ENCODE results near the gene BAG1.

Gene BAG1

DNA sequence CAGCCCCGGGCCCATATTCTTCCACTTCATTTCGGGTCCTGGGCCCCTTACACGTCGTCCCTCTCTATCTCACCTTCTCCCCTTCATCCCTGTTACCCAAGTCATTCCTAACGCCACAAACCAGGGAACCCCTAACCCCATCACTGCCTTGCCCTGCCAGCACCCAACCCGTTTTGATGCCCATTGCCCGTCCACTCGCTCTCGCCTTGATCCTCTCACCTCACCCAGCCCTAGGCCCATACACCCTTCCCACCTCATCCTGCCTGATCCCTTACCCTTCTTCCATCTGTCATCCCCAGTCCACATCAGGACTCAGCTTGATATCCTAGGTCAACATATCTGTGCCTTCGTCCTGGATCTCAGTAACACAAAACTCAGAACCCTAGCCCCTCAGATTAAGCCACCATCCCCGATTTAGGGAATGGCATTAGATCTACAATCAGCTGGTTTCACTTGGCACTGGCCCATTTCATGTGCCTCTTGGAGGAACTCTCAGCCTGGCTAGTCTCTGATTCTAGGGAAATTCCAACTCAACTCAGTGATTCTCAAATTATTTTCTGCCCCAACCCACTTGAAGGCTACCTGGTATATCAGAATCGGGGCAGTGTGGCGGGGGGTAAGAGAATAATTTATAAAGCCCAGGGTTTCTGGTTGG, 830 bp upstream of the BAG1 start:
- H3K27me3 Mint-ChIP-seq (ENCODE audit: low read depth), result no peaks in the 10 kb centered on the region
- peak overlapping the region; percentile 97 for H3K4me3 Mint-ChIP-seq
- DNase-seq (ENCODE audit: low spot score), result no peak
- H3K4me1 Mint-ChIP-seq (ENCODE audit: low read depth), result peaks cover 37% of the 10 kb centered on the region
- H3K27ac Mint-ChIP-seq, result peak overlapping the region; percentile 97
- no peaks in the 10 kb centered on the region for H3K9me3 Mint-ChIP-seq
- peaks cover 55% of the 10 kb centered on the region for H3K36me3 Mint-ChIP-seq (ENCODE audit: low read depth)

DNA sequence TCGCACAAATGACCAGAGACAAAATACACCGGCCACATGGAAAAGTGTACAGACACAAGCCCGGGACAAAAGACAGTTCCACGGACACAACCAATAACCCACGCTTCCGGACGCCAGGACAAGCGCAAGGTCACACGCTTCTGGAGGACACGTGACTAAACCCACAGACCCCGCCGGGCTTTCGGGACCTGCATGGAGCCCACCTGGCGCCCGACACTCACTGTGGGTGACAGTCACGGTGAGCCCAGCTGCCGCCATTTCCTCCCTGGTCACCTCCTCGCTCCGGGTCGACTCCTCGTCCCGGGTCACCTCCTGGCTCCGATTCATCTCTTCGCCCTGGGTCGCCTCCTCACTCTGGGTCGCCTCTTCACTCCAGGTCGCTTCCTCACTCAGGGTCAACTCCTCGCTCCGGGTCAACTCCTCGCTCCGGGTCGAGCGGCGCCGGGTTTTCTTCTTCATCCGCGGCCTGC, 470 bp downstream of the BAG1 start:
- DNase-seq (ENCODE audit: low spot score), result peak; percentile 35
- Mint-ChIP-seq H3K9me3 (no peaks in the 10 kb centered on the region), H3K27ac (peak overlapping the region; percentile 91)

GRCh38 chr9:33263131-33264002, 1.1 kb downstream of the BAG1 start:
- Mint-ChIP-seq H3K4me3 (peak overlapping the region; percentile 92), H3K27ac (peak overlapping the region; percentile 91), H3K36me3 (ENCODE audit: low read depth) (peaks cover 67% of the 10 kb centered on the region), H3K27me3 (ENCODE audit: low read depth) (no peaks in the 10 kb centered on the region), H3K4me1 (ENCODE audit: low read depth) (peaks cover 37% of the 10 kb centered on the region), H3K9me3 (no peaks in the 10 kb centered on the region)
- no peak for DNase-seq (ENCODE audit: low spot score)

More for the DNA sequence above, 470 bp downstream of the BAG1 start:
- Mint-ChIP-seq H3K36me3 (ENCODE audit: low read depth) (peaks cover 65% of the 10 kb centered on the region), H3K4me3 (peak overlapping the region; percentile 92), H3K4me1 (ENCODE audit: low read depth) (peaks cover 38% of the 10 kb centered on the region), H3K27me3 (ENCODE audit: low read depth) (no peaks in the 10 kb centered on the region)

DNA sequence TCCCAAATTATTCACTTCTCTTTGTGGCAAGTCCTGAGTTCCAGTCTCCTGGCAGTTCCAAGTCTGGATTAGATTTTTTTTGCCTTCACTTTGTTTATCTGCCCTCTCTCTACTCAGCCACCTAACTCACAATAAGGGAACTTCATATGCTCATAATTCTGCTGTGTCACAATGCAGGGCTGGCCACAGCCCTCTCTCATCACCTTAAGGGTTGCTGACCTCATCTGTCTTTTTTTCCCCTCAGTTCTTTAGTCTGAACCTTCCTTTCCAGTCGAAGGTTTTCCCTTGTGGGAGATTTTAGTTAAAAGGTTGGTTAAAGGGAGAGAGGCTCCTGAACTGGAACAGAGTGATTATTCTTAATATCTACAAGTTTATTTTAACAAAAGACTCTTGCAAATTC, 4.1 kb downstream of the BAG1 start:
- peaks cover 13% of the 10 kb centered on the region for H3K4me1 Mint-ChIP-seq (ENCODE audit: low read depth)
- H3K27ac Mint-ChIP-seq, result no peak overlapping the region
- H3K27me3 Mint-ChIP-seq (ENCODE audit: low read depth), result no peaks in the 10 kb centered on the region
- H3K36me3 Mint-ChIP-seq (ENCODE audit: low read depth), result peaks cover 69% of the 10 kb centered on the region
- H3K9me3 Mint-ChIP-seq, result no peaks in the 10 kb centered on the region
- no peak overlapping the region for H3K4me3 Mint-ChIP-seq
- DNase-seq (ENCODE audit: low spot score), result no peak

GRCh38 chr9:33257276-33257675, 7.2 kb downstream of the BAG1 start:
- Mint-ChIP-seq H3K36me3 (ENCODE audit: low read depth) (peaks cover 76% of the 10 kb centered on the region), H3K4me1 (ENCODE audit: low read depth) (peaks cover 3% of the 10 kb centered on the region), H3K27ac (no peak overlapping the region), H3K9me3 (no peaks in the 10 kb centered on the region), H3K4me3 (no peak overlapping the region), H3K27me3 (ENCODE audit: low read depth) (no peaks in the 10 kb centered on the region)
- no peak for DNase-seq (ENCODE audit: low spot score)

DNA sequence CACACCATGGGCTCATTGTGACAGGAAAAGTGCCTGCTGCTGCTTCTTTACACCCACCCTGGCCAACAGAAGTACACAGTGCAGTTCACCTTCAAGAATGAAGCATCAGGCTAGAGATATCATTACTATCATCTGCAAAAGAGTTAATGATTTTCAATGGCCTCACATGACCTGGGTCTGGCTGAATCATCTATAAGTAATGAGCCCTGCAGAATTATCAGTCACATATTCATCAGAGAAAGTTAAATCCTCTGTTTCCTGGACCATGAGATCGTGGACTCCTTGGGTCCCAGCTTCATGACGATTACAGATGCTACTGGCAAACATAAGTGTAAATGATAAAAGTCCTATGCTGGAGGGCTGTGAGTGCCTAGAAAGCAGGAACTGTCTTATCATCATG, 8.3 kb downstream of the BAG1 start:
- Mint-ChIP-seq H3K27me3 (ENCODE audit: low read depth) (no peaks in the 10 kb centered on the region), H3K4me1 (ENCODE audit: low read depth) (peaks cover 3% of the 10 kb centered on the region), H3K4me3 (no peak overlapping the region), H3K27ac (no peak overlapping the region), H3K36me3 (ENCODE audit: low read depth) (peaks cover 70% of the 10 kb centered on the region), H3K9me3 (no peaks in the 10 kb centered on the region)
- no peak for DNase-seq (ENCODE audit: low spot score)

DNA sequence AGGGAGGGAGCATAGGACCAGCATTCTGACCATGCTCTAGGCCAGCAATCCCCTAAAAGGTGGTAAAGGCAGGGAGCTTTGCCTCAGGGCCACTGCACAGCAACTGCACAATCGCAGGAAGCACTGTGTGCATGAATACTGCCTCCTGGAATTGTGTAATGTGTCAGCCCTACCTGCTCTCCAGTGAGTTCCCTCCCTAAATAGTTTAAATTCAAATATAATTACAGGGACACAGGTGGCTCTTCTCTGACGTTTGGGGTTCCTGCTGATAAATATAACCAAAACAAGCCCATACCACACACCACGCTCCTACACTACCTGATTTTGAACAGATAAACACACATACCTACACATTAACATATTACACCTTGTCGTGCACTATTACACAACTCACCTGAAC, 9.0 kb downstream of the BAG1 start:
- Mint-ChIP-seq H3K4me3 (no peak overlapping the region), H3K9me3 (no peaks in the 10 kb centered on the region), H3K27me3 (ENCODE audit: low read depth) (no peaks in the 10 kb centered on the region), H3K27ac (no peak overlapping the region), H3K4me1 (ENCODE audit: low read depth) (peaks cover 3% of the 10 kb centered on the region), H3K36me3 (ENCODE audit: low read depth) (peaks cover 64% of the 10 kb centered on the region)
- no peak for DNase-seq (ENCODE audit: low spot score)

GRCh38 chr9:33255014-33255413, 9.5 kb downstream of the BAG1 start:
- H3K27ac Mint-ChIP-seq, result no peak overlapping the region
- no peak for DNase-seq (ENCODE audit: low spot score)
- no peaks in the 10 kb centered on the region for H3K27me3 Mint-ChIP-seq (ENCODE audit: low read depth)
- H3K9me3 Mint-ChIP-seq, result no peaks in the 10 kb centered on the region
- H3K4me3 Mint-ChIP-seq, result no peak overlapping the region
- peaks cover 3% of the 10 kb centered on the region for H3K4me1 Mint-ChIP-seq (ENCODE audit: low read depth)
- peaks cover 59% of the 10 kb centered on the region for H3K36me3 Mint-ChIP-seq (ENCODE audit: low read depth)

DNA sequence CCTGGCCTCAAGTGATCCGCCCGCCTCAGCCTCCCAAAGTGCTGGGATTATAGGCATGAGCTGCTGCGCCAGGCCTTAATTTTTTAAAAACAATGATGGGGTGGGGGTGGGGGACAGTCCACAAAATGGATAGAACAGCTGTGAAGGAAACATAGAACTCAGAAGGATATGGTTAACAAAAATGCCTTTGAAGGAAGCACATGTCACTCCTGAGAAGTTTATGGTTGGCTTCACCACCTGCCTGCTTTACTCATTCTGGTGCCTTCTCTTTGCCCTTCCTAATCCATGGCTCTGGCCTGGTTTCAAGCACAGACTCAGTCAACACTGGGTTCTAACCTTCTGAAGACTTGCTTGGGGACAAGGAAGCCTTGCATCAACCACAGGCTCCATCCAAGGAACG, 10.3 kb downstream of the BAG1 start:
- H3K4me1 Mint-ChIP-seq (ENCODE audit: low read depth), result no peaks in the 10 kb centered on the region
- no peak overlapping the region for H3K27ac Mint-ChIP-seq
- peaks cover 51% of the 10 kb centered on the region for H3K36me3 Mint-ChIP-seq (ENCODE audit: low read depth)

DNA sequence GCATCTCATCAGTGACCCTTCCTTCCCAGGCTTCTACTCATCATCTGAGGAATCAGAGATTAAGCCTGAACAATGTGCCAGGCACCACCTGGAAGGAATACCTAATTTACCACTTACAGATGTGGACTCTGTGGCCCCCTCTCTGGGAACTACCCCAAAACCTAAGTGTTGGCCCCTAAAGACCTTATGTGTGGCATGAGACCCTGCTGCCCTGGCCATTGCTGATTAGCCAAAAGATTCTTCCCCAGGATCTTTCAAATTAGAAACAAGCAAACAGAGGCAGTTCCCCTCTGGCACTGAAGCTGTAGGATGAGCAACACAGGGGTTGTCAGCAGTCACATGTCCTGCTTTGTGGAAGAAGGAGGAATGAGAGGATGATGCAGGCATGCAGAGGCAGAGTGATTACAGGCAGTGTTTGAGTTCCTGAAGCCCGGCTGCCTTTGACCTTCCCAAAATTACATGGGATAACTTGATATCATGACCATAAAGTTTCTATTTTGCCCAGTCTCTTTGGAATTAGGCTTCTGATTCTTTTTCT, 14.0 kb downstream of the BAG1 start:
- no peak for DNase-seq (ENCODE audit: low spot score)
- peaks cover 27% of the 10 kb centered on the region for H3K36me3 Mint-ChIP-seq (ENCODE audit: low read depth)
- no peaks in the 10 kb centered on the region for H3K27me3 Mint-ChIP-seq (ENCODE audit: low read depth)
- H3K27ac Mint-ChIP-seq, result no peak overlapping the region
- no peaks in the 10 kb centered on the region for H3K4me1 Mint-ChIP-seq (ENCODE audit: low read depth)
- no peaks in the 10 kb centered on the region for H3K9me3 Mint-ChIP-seq
- no peak overlapping the region for H3K4me3 Mint-ChIP-seq

More for the DNA sequence above, 10.3 kb downstream of the BAG1 start:
- no peaks in the 10 kb centered on the region for H3K9me3 Mint-ChIP-seq
- no peak for DNase-seq (ENCODE audit: low spot score)
- H3K4me3 Mint-ChIP-seq, result no peak overlapping the region
- H3K27me3 Mint-ChIP-seq (ENCODE audit: low read depth), result no peaks in the 10 kb centered on the region

GRCh38 chr9:33249983-33250382, 14.5 kb downstream of the BAG1 start:
- Mint-ChIP-seq H3K27me3 (ENCODE audit: low read depth) (no peaks in the 10 kb centered on the region), H3K36me3 (ENCODE audit: low read depth) (peaks cover 24% of the 10 kb centered on the region), H3K9me3 (no peaks in the 10 kb centered on the region), H3K4me1 (ENCODE audit: low read depth) (no peaks in the 10 kb centered on the region), H3K4me3 (no peak overlapping the region), H3K27ac (no peak overlapping the region)
- no peak for DNase-seq (ENCODE audit: low spot score)

DNA sequence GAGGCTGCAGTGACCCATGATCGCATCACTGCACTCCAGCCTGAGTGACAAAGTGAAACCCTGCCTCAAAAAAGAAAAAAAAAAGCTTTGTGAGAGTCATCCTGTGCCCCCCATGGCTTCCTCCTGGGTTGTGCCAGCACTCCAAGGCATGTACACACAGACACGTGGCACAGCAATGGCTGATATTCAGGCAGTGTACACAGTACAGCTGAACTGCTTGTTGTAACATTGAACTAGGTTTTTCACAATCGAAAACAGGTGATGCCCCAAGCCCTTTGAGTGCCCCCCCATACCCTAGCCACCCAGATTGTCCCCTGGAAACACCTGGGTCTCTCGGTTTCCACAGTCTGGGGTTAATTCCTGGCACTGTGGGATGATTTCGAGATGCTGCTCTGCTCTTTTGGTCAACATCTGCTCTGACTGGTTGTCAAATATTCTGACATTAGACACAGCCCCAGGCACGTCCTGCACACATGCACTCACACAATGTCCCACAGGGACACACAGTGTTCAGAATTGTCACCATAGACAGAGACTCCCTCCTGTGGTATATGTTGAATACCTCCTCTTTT, 15.3 kb downstream of the BAG1 start:
- Mint-ChIP-seq H3K4me1 (ENCODE audit: low read depth) (no peaks in the 10 kb centered on the region), H3K27ac (peak overlapping the region; percentile 19), H3K27me3 (ENCODE audit: low read depth) (no peaks in the 10 kb centered on the region), H3K9me3 (no peaks in the 10 kb centered on the region), H3K36me3 (ENCODE audit: low read depth) (peaks cover 17% of the 10 kb centered on the region), H3K4me3 (no peak overlapping the region)
- no peak for DNase-seq (ENCODE audit: low spot score)

DNA sequence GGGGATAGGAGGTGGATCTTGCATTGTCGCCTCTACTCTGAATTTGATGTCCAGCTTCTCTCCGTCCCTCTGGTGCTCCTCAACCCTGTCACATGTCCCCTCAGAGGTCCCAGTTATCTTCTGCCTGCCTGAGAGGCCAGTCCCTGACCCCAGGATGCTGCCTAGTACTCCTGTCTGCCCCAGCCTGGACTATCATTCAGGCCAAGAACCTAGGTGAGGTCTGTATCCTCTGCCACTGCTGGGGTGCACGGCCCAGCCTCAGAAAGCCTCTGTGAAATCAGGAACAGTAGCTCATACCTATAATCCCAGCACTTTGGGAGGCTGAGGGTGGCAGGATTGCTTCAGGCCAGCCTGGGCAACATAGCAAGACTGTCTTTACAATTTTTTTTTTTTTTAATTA, 15.9 kb downstream of the BAG1 start:
- Mint-ChIP-seq H3K27me3 (ENCODE audit: low read depth) (no peaks in the 10 kb centered on the region), H3K9me3 (no peaks in the 10 kb centered on the region), H3K4me1 (ENCODE audit: low read depth) (no peaks in the 10 kb centered on the region), H3K4me3 (no peak overlapping the region), H3K27ac (no peak overlapping the region), H3K36me3 (ENCODE audit: low read depth) (peaks cover 17% of the 10 kb centered on the region)
- DNase-seq (ENCODE audit: low spot score), result no peak

GRCh38 chr9:33246269-33246860, 18.1 kb downstream of the BAG1 start:
- Mint-ChIP-seq H3K27me3 (ENCODE audit: low read depth) (no peaks in the 10 kb centered on the region), H3K9me3 (no peaks in the 10 kb centered on the region), H3K4me1 (ENCODE audit: low read depth) (no peaks in the 10 kb centered on the region), H3K4me3 (no peak overlapping the region), H3K27ac (no peak overlapping the region), H3K36me3 (ENCODE audit: low read depth) (peaks cover 5% of the 10 kb centered on the region)
- no peak for DNase-seq (ENCODE audit: low spot score)

Measured in T-helper 2 cell treated with Interferon-gamma antibody and Interleukin-4, amounts not matched to agents 5 μg/mL and 100 μg/mL, for 36 hours (primary cell).